Liver (tissue), 3 donors: ENCODE results near the gene PDE4D.

Experiments
- EGR1 ChIP-seq, 2 donors: IDR thresholded peaks; 2 replicates each; pipeline ENCODE4 v1.6.1; 2016 to 2018; ENCODE audit warnings: antibody characterized with exemption in 2 of 2, low read depth in 2 of 2
- GABPA ChIP-seq, 2 donors: IDR thresholded peaks in 1 of 2; conservative IDR thresholded peaks in 1 of 2; 2 replicates each; pipeline ENCODE4 v1.6.1; 2016; ENCODE audit warnings: antibody characterized with exemption in 2 of 2, mild to moderate bottlenecking in 1 of 2, moderate library complexity in 1 of 2
- JUND ChIP-seq, 2 donors: IDR thresholded peaks; 2 replicates each; pipeline ENCODE4 v1.6.1; 2016; ENCODE audit warnings: antibody characterized with exemption in 2 of 2
- TF ChIP-seq, protein P1 (sequence below): fragments of 150-350 bp; IDR thresholded peaks from 2 replicates; pipeline ENCODE4 v1.5.1; 2017; ENCODE audit warnings: improper control_type of control experiment, low read depth, low read length; ENCODE audit not compliant: missing input control
- TF ChIP-seq, protein P2 (sequence below): IDR thresholded peaks from 2 replicates; pipeline ENCODE4 v1.6.1; 2016; ENCODE audit warnings: antibody characterized with exemption, mild to moderate bottlenecking
- TF ChIP-seq, protein P3 (sequence below): IDR thresholded peaks from 2 replicates; pipeline ENCODE4 v1.6.1; 2016; ENCODE audit warnings: antibody characterized with exemption
- donor health status: healthy.
- donor health status: healthy.

DNA sequence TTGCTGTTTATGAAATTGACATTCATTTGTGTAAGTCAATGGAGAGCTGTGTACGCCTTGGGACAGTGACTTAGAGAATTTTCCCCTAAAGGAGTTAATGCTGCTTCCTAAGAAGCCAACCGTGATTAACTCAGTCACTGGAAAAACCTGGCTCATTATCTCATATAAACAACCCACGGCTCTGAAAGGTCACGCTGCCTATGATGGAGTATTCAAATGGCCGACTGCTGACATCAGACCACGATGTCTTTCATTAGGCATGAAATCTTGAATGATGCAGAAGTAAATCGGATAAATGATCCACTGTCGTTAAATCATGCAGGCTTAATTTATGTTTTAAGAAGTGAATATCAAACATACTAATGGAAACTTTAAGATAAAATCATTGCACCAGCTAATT, 706.9 kb downstream of the PDE4D start:
- TF ChIP-seq, protein P1, sequence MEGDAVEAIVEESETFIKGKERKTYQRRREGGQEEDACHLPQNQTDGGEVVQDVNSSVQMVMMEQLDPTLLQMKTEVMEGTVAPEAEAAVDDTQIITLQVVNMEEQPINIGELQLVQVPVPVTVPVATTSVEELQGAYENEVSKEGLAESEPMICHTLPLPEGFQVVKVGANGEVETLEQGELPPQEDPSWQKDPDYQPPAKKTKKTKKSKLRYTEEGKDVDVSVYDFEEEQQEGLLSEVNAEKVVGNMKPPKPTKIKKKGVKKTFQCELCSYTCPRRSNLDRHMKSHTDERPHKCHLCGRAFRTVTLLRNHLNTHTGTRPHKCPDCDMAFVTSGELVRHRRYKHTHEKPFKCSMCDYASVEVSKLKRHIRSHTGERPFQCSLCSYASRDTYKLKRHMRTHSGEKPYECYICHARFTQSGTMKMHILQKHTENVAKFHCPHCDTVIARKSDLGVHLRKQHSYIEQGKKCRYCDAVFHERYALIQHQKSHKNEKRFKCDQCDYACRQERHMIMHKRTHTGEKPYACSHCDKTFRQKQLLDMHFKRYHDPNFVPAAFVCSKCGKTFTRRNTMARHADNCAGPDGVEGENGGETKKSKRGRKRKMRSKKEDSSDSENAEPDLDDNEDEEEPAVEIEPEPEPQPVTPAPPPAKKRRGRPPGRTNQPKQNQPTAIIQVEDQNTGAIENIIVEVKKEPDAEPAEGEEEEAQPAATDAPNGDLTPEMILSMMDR: no peak
- TF ChIP-seq, protein P2, sequence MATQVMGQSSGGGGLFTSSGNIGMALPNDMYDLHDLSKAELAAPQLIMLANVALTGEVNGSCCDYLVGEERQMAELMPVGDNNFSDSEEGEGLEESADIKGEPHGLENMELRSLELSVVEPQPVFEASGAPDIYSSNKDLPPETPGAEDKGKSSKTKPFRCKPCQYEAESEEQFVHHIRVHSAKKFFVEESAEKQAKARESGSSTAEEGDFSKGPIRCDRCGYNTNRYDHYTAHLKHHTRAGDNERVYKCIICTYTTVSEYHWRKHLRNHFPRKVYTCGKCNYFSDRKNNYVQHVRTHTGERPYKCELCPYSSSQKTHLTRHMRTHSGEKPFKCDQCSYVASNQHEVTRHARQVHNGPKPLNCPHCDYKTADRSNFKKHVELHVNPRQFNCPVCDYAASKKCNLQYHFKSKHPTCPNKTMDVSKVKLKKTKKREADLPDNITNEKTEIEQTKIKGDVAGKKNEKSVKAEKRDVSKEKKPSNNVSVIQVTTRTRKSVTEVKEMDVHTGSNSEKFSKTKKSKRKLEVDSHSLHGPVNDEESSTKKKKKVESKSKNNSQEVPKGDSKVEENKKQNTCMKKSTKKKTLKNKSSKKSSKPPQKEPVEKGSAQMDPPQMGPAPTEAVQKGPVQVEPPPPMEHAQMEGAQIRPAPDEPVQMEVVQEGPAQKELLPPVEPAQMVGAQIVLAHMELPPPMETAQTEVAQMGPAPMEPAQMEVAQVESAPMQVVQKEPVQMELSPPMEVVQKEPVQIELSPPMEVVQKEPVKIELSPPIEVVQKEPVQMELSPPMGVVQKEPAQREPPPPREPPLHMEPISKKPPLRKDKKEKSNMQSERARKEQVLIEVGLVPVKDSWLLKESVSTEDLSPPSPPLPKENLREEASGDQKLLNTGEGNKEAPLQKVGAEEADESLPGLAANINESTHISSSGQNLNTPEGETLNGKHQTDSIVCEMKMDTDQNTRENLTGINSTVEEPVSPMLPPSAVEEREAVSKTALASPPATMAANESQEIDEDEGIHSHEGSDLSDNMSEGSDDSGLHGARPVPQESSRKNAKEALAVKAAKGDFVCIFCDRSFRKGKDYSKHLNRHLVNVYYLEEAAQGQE: no peak
- TF ChIP-seq, protein P3, sequence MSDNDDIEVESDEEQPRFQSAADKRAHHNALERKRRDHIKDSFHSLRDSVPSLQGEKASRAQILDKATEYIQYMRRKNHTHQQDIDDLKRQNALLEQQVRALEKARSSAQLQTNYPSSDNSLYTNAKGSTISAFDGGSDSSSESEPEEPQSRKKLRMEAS: no peak
- TF ChIP-seq GABPA (IDR thresholded peaks at IDR 0.05 in 1 of 2, conservative IDR thresholded peaks at IDR 0.05 in 1 of 2) (no peak), JUND (IDR thresholded peaks at IDR 0.05) (no peak), EGR1 (IDR thresholded peaks at IDR 0.05; ENCODE audit: low read depth in 2 of 2) (no peak)
